GM19023 (cell line): ENCODE data around the gene TALDO1.
A peak's percentile ranks its signal among the peaks of the same experiment; 100 is the strongest.

Experiments used
- ATAC-seq: cut with Tn5 transposase; IDR thresholded peaks from one replicate; pipeline ENCODE4 v1.9.1; 2021; ENCODE audit warnings: mild to moderate bottlenecking, moderate library complexity; ENCODE audit not compliant: unreplicated experiment

The TALDO1 gene

DNA sequence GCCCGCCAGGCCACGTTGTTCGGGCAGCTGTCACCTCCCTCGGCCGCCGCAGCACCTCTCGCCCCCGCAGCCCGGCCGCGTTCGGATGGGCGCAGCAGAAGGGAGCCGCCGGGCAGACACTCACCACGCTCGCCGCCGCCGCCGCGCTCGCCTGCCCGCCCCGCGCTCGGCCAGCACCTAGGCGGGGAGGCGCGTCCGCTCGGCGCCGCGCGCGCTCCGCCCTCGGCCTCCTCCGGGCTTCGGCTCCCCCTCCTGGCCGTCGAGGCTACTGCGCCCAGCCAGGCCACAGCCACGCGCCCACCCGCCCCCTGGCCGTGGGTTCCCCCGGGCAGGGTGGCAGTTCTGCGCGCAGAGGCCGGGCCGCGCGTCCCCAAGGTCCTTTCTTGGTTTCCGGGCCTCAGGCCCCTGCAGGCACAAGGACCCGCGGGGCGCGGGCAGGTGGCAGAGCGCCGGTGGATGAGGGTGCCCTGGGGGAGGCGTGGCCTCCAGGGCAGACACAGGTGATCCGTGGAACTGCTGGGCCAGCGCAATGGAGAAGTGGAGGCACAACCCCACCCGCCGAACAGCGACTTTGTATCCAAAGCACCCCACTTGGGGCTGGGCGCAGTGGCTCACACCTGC lies 50.9 kb downstream of the TALDO1 start, which contains the start of gene SLC25A22:
SLC25A22 (minus strand) TSS at position 189 of the 621 bp plus-strand sequence. CDS start 3,275 bp downstream, outside the sequence.
- ATAC-seq: peak; percentile 58

GRCh38 chr11:799641-800316 lies 52.5 kb downstream of the TALDO1 start:
- ATAC-seq: no peak

- ATAC-seq: no peak
These were observed 53.2 kb downstream of the TALDO1 start for GRCh38 chr11:800473-800872.

GRCh38 chr11:801097-801780 lies 54.0 kb downstream of the TALDO1 start:
- no peak for ATAC-seq

- no peak for ATAC-seq
These were observed 54.9 kb downstream of the TALDO1 start for GRCh38 chr11:802018-802617.

DNA sequence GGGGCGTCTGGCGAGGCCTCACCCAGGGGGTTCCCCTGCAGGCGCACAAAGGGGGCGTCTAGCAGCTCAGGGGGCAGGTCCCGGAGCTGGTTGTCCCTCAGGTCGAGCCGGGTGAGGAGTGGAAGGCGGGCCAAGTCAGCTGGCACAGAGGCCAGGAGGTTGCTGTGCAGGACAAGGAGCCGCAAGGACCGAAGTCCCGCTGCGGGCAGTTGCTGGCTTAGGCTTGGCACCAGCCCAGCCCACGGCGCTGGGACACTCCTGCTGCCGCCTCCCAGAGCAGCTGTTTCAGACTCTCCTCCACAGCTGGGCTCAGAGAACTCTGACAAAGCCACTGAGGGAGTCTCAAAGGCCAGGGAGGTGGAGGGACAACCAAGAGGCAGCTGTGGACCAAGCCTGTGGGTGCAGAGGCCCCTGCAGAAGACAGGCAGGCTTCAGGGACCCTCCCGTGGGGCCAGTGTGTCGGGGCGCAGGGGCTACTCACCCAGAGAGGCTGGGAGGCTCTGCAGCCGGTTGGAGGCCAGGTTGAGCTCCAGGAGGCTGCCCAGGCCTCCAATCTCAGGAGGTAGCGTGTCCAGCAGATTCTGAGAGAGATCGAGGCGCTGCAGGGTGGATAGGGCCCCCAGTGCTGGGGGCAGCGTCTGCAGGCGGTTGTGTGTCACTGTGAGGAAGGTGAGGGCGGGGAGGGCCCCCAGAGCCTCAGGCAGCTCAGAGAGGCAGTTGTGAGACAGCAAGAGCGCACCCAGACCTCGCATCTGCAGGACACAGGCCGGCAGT lies 55.6 kb downstream of the TALDO1 start:
- no peak for ATAC-seq

- no peak for ATAC-seq
These were observed 56.1 kb downstream of the TALDO1 start for GRCh38 chr11:803467-803742.

- ATAC-seq: no peak
These were observed 56.7 kb downstream of the TALDO1 start for GRCh38 chr11:803770-804598.

GRCh38 chr11:804599-804964 lies 57.3 kb downstream of the TALDO1 start:
- ATAC-seq: no peak

GRCh38 chr11:808427-809286 lies 61.4 kb downstream of the TALDO1 start:
- ATAC-seq: no peak

DNA sequence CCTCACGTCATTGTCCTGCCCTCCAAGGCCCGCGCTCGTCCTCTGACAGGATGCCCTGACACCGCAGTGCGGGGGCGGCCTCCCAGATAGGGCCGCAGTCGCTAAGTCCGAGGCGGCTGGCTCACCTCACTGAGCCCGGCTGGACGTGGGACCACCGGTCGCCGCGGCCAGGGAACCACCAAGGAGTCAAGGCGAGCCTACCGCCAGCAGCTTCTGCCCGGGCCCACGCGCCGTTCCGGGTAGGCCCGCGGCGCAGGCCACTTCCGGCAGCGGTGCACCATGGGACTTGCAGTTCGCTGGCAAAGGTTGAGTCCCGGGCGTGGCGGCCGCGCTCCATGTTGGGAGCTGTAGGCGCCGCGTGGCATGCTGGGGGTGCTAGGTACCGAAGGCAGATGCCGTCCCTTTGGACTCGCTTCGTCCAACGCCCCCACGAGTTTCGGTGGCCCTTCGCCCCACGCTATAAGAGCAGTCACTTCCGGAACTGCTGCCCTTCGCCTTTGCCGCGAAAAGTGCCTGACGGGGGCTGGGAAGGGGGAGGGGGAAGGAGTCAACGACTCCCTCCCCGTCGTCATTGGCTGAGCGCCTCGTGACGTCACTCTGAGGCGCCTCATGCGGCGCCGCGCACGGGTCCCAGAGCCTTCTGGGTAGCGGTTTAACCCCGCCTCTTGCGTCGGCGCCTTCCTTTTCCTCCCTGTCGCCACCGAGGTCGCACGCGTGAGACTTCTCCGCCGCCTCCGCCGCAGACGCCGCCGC lies 62.2 kb downstream of the TALDO1 start, which contains the start of gene RPLP2:
RPLP2 (plus strand) TSS at position 681 of the 753 bp plus-strand sequence. CDS start 268 bp downstream, outside the sequence.
- ATAC-seq: peak; percentile 72

DNA sequence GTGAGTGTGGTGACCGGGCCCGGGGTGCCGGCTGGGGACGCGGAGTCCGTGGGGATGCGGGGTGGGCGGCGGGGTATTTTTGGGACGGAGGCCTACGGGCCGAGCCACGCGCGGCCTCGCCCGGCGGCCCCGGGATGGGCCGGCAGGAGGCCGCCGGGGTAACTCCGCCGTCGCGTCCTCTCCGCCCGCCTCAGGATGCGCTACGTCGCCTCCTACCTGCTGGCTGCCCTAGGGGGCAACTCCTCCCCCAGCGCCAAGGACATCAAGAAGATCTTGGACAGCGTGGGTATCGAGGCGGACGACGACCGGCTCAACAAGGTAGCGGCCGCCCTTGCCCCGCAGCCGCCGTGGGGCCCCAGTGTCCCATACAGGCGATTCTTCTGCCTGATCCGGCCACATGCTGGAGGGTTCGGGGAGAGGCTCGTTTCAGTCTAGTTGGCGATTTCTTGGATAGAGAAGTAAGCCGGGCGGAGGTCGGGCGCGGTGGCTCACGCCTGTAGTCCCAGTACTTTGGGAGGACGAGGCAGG lies 62.8 kb downstream of the TALDO1 start:
- peak; percentile 11 for ATAC-seq

DNA sequence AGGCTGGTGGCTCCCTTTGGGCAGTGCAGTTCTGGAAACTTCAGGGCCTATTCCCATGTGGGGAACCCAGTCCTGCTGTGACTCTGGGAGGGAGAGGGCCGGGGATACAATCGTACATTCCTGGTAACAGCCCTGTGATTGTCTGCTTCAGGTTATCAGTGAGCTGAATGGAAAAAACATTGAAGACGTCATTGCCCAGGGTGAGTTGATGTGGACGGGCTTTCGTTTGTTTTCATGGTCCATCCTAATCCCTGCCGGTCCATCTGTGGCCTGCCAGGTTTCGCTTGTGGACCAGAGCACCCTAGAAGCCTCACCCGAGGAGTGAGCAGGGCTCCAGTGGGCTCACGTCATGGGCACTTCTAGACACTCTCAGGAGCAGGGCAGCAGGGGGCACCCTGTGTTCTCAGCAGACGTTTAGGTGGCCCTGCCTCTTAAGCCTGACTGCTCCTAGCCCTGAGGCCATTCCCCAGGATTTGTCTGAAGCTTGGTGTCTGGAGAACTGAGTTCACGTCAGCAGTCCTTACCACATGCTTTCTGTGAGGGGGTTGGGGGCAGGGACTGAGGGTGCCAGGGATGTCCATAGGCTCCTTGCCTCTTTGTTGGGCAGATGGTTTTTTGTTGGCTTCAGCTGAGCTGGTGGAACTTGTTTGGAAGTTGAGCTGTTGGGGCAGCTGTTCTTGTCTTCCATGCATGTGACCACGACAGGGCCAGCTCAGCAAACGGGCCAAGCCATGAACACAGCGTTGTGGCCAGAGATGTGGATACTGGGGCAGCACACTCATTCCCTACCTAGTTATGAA lies 64.4 kb downstream of the TALDO1 start:
- ATAC-seq: no peak

DNA sequence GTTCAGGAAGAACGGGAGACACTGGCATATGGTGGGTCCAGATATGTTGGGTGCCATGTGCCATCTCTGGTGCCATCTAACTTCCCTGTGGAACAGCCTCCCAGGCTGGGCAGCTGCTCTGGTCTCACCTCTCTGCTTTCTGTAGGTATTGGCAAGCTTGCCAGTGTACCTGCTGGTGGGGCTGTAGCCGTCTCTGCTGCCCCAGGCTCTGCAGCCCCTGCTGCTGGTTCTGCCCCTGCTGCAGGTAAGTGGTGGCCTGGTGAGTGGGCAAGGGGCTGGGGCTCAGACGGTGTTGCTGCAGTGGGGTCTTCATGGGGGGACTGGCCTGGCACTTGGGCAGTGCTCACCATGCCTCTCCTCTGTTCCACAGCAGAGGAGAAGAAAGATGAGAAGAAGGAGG lies 65.1 kb downstream of the TALDO1 start:
- no peak for ATAC-seq

- no peak for ATAC-seq
These were observed 65.8 kb downstream of the TALDO1 start for GRCh38 chr11:813072-813455.

- ATAC-seq: no peak
These were observed 66.3 kb downstream of the TALDO1 start for GRCh38 chr11:813456-814096.
